IMR-90 (cell line): ENCODE measurements around the gene USH1G. TPM values are rescaled to one million over a fixed set of nuclear protein-coding genes. Genes with fewer than 3 reads are reported as not detected.

ENCODE experiments used
- ATAC-seq: fragments of 200-7000 bp; cut with Tn5 transposase; 2 replicates; pipeline ENCODE4 v1.9.1; 2020; ENCODE audit warnings: low read depth, mild to moderate bottlenecking, moderate library complexity
- BruUV-seq: library from RNA; stranded (reverse); fragments of 400-500 nt; replicated peaks from 2 replicates; lab custom pipeline; 2021; lab: Mats Ljungman, UMichigan
- CTCF ChIA-PET: fragments of 300-600 bp; formaldehyde crosslinking; extraction: SDS; loops from one replicate; lab custom pipeline; 2021; ENCODE audit warnings: antibody characterized with exemption; lab: Yijun Ruan, JAX
- POLR2A ChIA-PET: fragments of 300-600 bp; sonication (Branson Sonifier 250); formaldehyde crosslinking; loops from one replicate; lab custom pipeline; 2022; ENCODE audit warnings: antibody characterized with exemption; ENCODE audit not compliant: unreplicated experiment; lab: Charles Lee
- DNase-seq: peaks from one replicate; pipeline ENCODE4 v3.0.0; 2013
- H2AFZ ChIP-seq: replicated peaks from 2 replicates; pipeline ENCODE3; 2013; ENCODE audit warnings: low read length, mild to moderate bottlenecking; ENCODE audit not compliant: poor library complexity
- H2AK5ac ChIP-seq: 2 replicates; pipeline ENCODE4 v1.6.1; 2013; ENCODE audit warnings: low read depth, low read length, inconsistent platforms
- H2AK9ac ChIP-seq: replicated peaks from 2 replicates; pipeline ENCODE3; 2013; ENCODE audit warnings: mild to moderate bottlenecking, low read depth, low read length, moderate library complexity; ENCODE audit not compliant: poor library complexity
- H2BK120ac ChIP-seq: 2 replicates; pipeline ENCODE4 v1.6.1; 2013; ENCODE audit warnings: low read depth, low read length, inconsistent platforms
- H2BK15ac ChIP-seq: 3 replicates; pipeline ENCODE4 v1.6.1; 2013; ENCODE audit warnings: low read depth, low read length, inconsistent platforms
- H2BK20ac ChIP-seq: 2 replicates; pipeline ENCODE4 v1.6.1; 2013; ENCODE audit warnings: low read depth, mild to moderate bottlenecking, inconsistent platforms, low read length, moderate library complexity
- H2BK5ac ChIP-seq: 2 replicates; pipeline ENCODE4 v1.6.1; 2013; ENCODE audit warnings: mild to moderate bottlenecking, low read depth, low read length, inconsistent platforms; ENCODE audit not compliant: poor library complexity, severe bottlenecking
- H3K14ac ChIP-seq: replicated peaks from 2 replicates; pipeline ENCODE4 v1.6.1; 2013; ENCODE audit warnings: low read depth, low read length, inconsistent platforms
- H3K18ac ChIP-seq: 2 replicates; pipeline ENCODE4 v1.6.1; 2013; ENCODE audit warnings: low read depth, low read length, control low read depth
- H3K23ac ChIP-seq: 2 replicates; pipeline ENCODE4 v1.6.1; 2013; ENCODE audit warnings: low read depth, low read length, inconsistent platforms
- H3K27ac ChIP-seq: 2 replicates; pipeline ENCODE4 v1.5.1; 2013; ENCODE audit warnings: mild to moderate bottlenecking, control low read depth, low read length; ENCODE audit not compliant: insufficient read depth
- H3K27me3 ChIP-seq: 2 replicates; pipeline ENCODE4 v1.6.1; 2013; ENCODE audit warnings: low read length; ENCODE audit not compliant: control insufficient read depth, insufficient read depth
- H3K36me3 ChIP-seq: 2 replicates; pipeline ENCODE4 v1.6.1; 2013; ENCODE audit warnings: low read length, mixed read lengths; ENCODE audit not compliant: control insufficient read depth, insufficient read depth
- H3K4ac ChIP-seq: 2 replicates; pipeline ENCODE4 v1.6.1; 2013; ENCODE audit warnings: low read depth, low read length, inconsistent platforms
- H3K4me1 ChIP-seq: 2 replicates; pipeline ENCODE4 v1.6.1; 2013; ENCODE audit warnings: low read length, mixed read lengths; ENCODE audit not compliant: control insufficient read depth, insufficient read depth
- H3K4me2 ChIP-seq: 2 replicates; pipeline ENCODE4 v1.6.1; 2013; ENCODE audit warnings: low read depth, mild to moderate bottlenecking, control low read depth, low read length, moderate library complexity
- H3K4me3 ChIP-seq: 2 replicates; pipeline ENCODE4 v1.5.1; 2013; ENCODE audit warnings: low read depth, mild to moderate bottlenecking, control low read depth, low read length, moderate library complexity; ENCODE audit not compliant: insufficient read depth
- H3K56ac ChIP-seq: 2 replicates; pipeline ENCODE4 v1.6.1; 2013; ENCODE audit warnings: low read length, inconsistent platforms; ENCODE audit not compliant: insufficient read depth; ENCODE audit errors: extremely low read depth
- H3K79me1 ChIP-seq, 2 experiments: 2 replicates each; pipeline ENCODE4 v1.6.1; 2013; ENCODE audit warnings: low read length in 2 of 2, inconsistent platforms in 1 of 2, low read depth in 1 of 2
- H3K9ac ChIP-seq: 2 replicates; pipeline ENCODE4 v1.6.1; 2013; ENCODE audit warnings: low read depth, low read length, control low read depth
- H3K9me1 ChIP-seq: 2 replicates; pipeline ENCODE4 v1.6.1; 2013; ENCODE audit warnings: low read length, inconsistent platforms; ENCODE audit not compliant: insufficient read depth
- H3K9me3 ChIP-seq: 2 replicates; pipeline ENCODE4 v1.6.1; 2013; ENCODE audit warnings: low read length; ENCODE audit not compliant: control insufficient read depth, insufficient read depth
- H4K20me1 ChIP-seq: 2 replicates; pipeline ENCODE4 v1.6.1; 2013; ENCODE audit warnings: low read length, inconsistent platforms; ENCODE audit not compliant: insufficient read depth
- H4K5ac ChIP-seq: 2 replicates; pipeline ENCODE4 v1.6.1; 2013; ENCODE audit warnings: mild to moderate bottlenecking, low read depth, low read length, control low read depth
- H4K8ac ChIP-seq, 2 experiments: 2 replicates each; pipeline ENCODE4 v1.6.1; 2013; ENCODE audit warnings: low read depth in 2 of 2, low read length in 2 of 2, control low read depth in 1 of 2, inconsistent platforms in 1 of 2
- H4K91ac ChIP-seq: 2 replicates; pipeline ENCODE4 v1.6.1; 2013; ENCODE audit warnings: low read depth, low read length, inconsistent platforms; ENCODE audit not compliant: insufficient read depth
- BHLHE40 ChIP-seq: fragments of 150-350 bp; IDR thresholded peaks from 2 replicates; pipeline ENCODE4 v1.6.1; 2016; ENCODE audit warnings: mild to moderate bottlenecking, low read depth, low read length
- CEBPB ChIP-seq: IDR thresholded peaks from 2 replicates; pipeline ENCODE4 v1.6.1; 2012; ENCODE audit warnings: low read depth, low read length, improper control_type of control experiment
- CHD1 ChIP-seq: IDR thresholded peaks from 2 replicates; pipeline ENCODE4 v1.6.1; 2012; ENCODE audit warnings: low read depth, low read length, improper control_type of control experiment
- CTCF ChIP-seq: conservative IDR thresholded peaks from 2 replicates; pipeline ENCODE4 v1.5.1; 2012; ENCODE audit warnings: mild to moderate bottlenecking, low read depth, low read length, improper control_type of control experiment
- ELK1 ChIP-seq: fragments of 150-350 bp; IDR thresholded peaks from 2 replicates; pipeline ENCODE4 v1.6.1; 2016; ENCODE audit warnings: low read depth, mild to moderate bottlenecking, low read length, moderate library complexity, borderline replicate concordance
- FOS ChIP-seq: fragments of 150-350 bp; IDR thresholded peaks from 2 replicates; pipeline ENCODE4 v1.6.1; 2016; ENCODE audit warnings: low read depth, low read length
- MAFK ChIP-seq: IDR thresholded peaks from 2 replicates; pipeline ENCODE4 v1.6.1; 2012; ENCODE audit warnings: low read depth, low read length, improper control_type of control experiment
- MAZ ChIP-seq: IDR thresholded peaks from 2 replicates; pipeline ENCODE4 v1.6.1; 2012; ENCODE audit warnings: low read depth, mild to moderate bottlenecking, low read length, improper control_type of control experiment, moderate library complexity, borderline replicate concordance
- MXI1 ChIP-seq: IDR thresholded peaks from 2 replicates; pipeline ENCODE4 v1.6.1; 2012; ENCODE audit warnings: low read depth, mild to moderate bottlenecking, low read length, moderate library complexity, borderline replicate concordance
- NFE2L2 ChIP-seq: fragments of 150-350 bp; IDR thresholded peaks from 2 replicates; pipeline ENCODE4 v1.6.1; 2016; ENCODE audit warnings: low read depth, mild to moderate bottlenecking, low read length
- POLR2A ChIP-seq: IDR thresholded peaks from 2 replicates; pipeline ENCODE4 v1.6.1; 2012; ENCODE audit warnings: mild to moderate bottlenecking, low read depth, low read length
- RAD21 ChIP-seq: IDR thresholded peaks from 2 replicates; pipeline ENCODE4 v1.6.1; 2012; ENCODE audit warnings: low read length, improper control_type of control experiment
- RCOR1 ChIP-seq: IDR thresholded peaks from 2 replicates; pipeline ENCODE4 v1.6.1; 2012; ENCODE audit warnings: mild to moderate bottlenecking, low read length, improper control_type of control experiment; ENCODE audit not compliant: insufficient replicate concordance
- RFX5 ChIP-seq: IDR thresholded peaks from 2 replicates; pipeline ENCODE4 v1.8.0; 2012; ENCODE audit warnings: low read depth, mild to moderate bottlenecking, low read length, moderate library complexity
- SMC3 ChIP-seq: fragments of 150-350 bp; IDR thresholded peaks from 2 replicates; pipeline ENCODE4 v1.6.1; 2016; ENCODE audit warnings: low read depth, mild to moderate bottlenecking, antibody characterized with exemption, low read length, moderate library complexity
- USF2 ChIP-seq: fragments of 150-350 bp; IDR thresholded peaks from 2 replicates; pipeline ENCODE4 v1.6.1; 2017; ENCODE audit warnings: mild to moderate bottlenecking, antibody characterized with exemption, low read length, low read depth
- WGBS, 2 experiments: methylation state at CpG; one replicate each; pipeline versions ENCODE4 v1.1.5 to v1.1.7; 2013; ENCODE audit warnings: missing lambda C conversion rate in 2 of 2; ENCODE audit not compliant: insufficient read length in 1 of 2; ENCODE audit errors: extremely low coverage in 2 of 2; 5-methylcytosine and 5-hydroxymethylcytosine counted together
- dilution Hi-C: fragments of 300-500 bp; cut with HindIII; formaldehyde crosslinking; loops from one replicate; pipeline ENCODE4 v1.14.3; 2018; ENCODE audit warnings: low sequenced_read_pairs; ENCODE audit not compliant: unreplicated experiment
- in situ Hi-C: fragments of 300-500 bp; cut with MboI; formaldehyde crosslinking; loops from 3 replicates; pipeline ENCODE4 v1.14.3; 2019; ENCODE audit warnings: low sequenced_read_pairs, inconsistent platforms, mixed read lengths
- intact Hi-C: fragments of 100-400 bp; cut with micrococcal nuclease; formaldehyde crosslinking; loops from 2 replicates; pipeline ENCODE4 v1.10.0; 2022
- polyA plus RNA-seq, 3 experiments: library from polyadenylated mRNA; depleted of rRNA; stranded (reverse); fragments of >200 nt; gene quantifications; 2 replicates each; pipeline ENCODE4 v1.2.3, GENCODE V29; 2012; ENCODE audit warnings: low replicate concordance in 1 of 3
- total RNA-seq: library from RNA; depleted of rRNA; stranded (reverse); fragments of >200 nt; gene quantifications from 2 replicates; pipeline ENCODE4 v1.2.3, GENCODE V29; 2012

Gene USH1G
- total and polyA plus RNA-seq, 2 of the 4 experiments (the other 2 are of a cell fraction): not detected

- H3K4me2 ChIP-seq: no peak overlapping the region
- H3K9ac ChIP-seq: no peak overlapping the region
- H3K4ac ChIP-seq: no peak overlapping the region
- no peak overlapping the region for H3K56ac ChIP-seq
- dilution Hi-C loops: no loop called here
- H2AK5ac ChIP-seq: no peak overlapping the region
- CTCF ChIA-PET: no interaction called here
- WGBS, 2 experiments: no CpG with 5 or more reads among the region's 6 CpGs
- POLR2A ChIA-PET: no interaction called here
- in situ Hi-C loops: no loop called here
- no peak overlapping the region for H4K5ac ChIP-seq
- no TSS peak for BruUV-seq
- no peak overlapping the region for H2AK9ac ChIP-seq
- TF ChIP-seq BHLHE40: no peak
- no peak for TF ChIP-seq CTCF
- no peak for TF ChIP-seq NFE2L2
- no peak for TF ChIP-seq MAFK
- no peak for TF ChIP-seq POLR2A
- TF ChIP-seq FOS: no peak
- TF ChIP-seq SMC3: no peak
- no peak for TF ChIP-seq CEBPB
- TF ChIP-seq RCOR1: no peak
- no peak for TF ChIP-seq USF2
- TF ChIP-seq RAD21: no peak
- no peak for TF ChIP-seq CHD1
- TF ChIP-seq MXI1: no peak
- no peak for TF ChIP-seq RFX5
- no peak for TF ChIP-seq MAZ
- no peak for TF ChIP-seq ELK1
- no peaks in the 10 kb centered on the region for H3K4me1 ChIP-seq
- H3K79me1 ChIP-seq: no peaks in the 10 kb centered on the region
- H4K8ac ChIP-seq: no peak overlapping the region
- no peak overlapping the region for H3K27ac ChIP-seq
- no peak overlapping the region for H2BK15ac ChIP-seq
- H2BK5ac ChIP-seq: no peak overlapping the region
- intact Hi-C loops: no loop called here
- no peak overlapping the region for H3K23ac ChIP-seq
- no peak overlapping the region for H2AFZ ChIP-seq
- no peak overlapping the region for H3K14ac ChIP-seq
- H2BK120ac ChIP-seq: no peak overlapping the region
- H3K18ac ChIP-seq: no peak overlapping the region
- no peak overlapping the region for H2BK20ac ChIP-seq
- peaks cover 36% of the 10 kb centered on the region for H3K27me3 ChIP-seq
- H3K4me3 ChIP-seq: no peak overlapping the region
- DNase-seq (no peak), ATAC-seq (no peak)
- H3K9me3 ChIP-seq: no peaks in the 10 kb centered on the region
- no peaks in the 10 kb centered on the region for H3K9me1 ChIP-seq
- H4K20me1 ChIP-seq: no peaks in the 10 kb centered on the region
- no peaks in the 10 kb centered on the region for H3K36me3 ChIP-seq
- H4K91ac ChIP-seq: no peak overlapping the region
Measured at GRCh38 chr17:74903671-74904070, 19.4 kb downstream of the USH1G start.
